KG1 (cell line): Measurements from ENCODE around the gene HDGF.
"Not testable (repeated sequence)": the region's sequence is repeated elsewhere in the genome, so short reads cannot be mapped to it uniquely, and the experiment has no call there.

ENCODE experiments used
- DNase-seq: peaks from one replicate; lab custom pipeline; 2025; lab: John Stamatoyannopoulos, UW

HDGF gene

DNA sequence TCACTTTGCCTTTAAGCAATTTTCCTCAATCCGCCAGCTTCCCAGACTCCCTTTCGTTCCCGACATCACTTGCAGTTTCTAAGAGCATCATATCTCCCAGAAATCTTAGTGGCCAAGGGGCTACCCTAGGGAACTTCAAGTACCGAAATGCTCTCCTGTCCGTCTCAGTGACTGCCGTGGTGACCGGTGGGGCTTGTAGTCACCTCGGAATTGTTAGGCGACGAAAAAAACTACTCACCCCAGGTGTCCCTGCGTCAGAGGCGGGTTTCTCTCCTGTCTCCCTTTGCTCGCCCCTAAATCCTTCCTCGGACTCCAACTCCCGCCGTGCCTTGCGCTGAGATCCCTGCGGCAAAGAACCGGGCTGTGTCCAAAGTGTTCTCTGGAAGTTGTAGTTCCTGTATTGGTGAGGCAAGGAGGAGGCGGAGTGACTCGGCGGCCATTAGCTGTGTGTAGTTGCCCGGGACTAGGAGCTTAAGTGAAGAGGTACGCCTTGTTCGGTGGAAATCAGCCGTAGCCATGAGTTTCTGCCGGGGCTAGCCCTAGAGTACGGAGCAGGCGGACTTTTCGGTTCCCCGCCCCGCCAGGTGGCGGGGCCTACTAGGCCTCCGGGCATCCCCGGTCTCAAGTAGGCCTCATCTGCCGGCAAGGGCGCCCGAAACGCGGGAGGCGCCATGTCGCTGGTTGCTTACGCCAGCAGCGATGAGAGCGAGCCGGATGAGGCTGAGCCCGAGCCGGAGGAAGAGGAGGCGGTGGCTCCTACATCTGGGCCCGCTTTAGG is 15.8 kb upstream of the HDGF start, which contains the start of gene PRCC:
PRCC (plus strand) TSS at position 435 of the 778 bp plus-strand sequence; CDS start at position 672, 237 bp downstream.
- peak; percentile 91 for DNase-seq

GRCh38 chr1:156766298-156767100 is 15.0 kb upstream of the HDGF start:
- no peak for DNase-seq

DNA sequence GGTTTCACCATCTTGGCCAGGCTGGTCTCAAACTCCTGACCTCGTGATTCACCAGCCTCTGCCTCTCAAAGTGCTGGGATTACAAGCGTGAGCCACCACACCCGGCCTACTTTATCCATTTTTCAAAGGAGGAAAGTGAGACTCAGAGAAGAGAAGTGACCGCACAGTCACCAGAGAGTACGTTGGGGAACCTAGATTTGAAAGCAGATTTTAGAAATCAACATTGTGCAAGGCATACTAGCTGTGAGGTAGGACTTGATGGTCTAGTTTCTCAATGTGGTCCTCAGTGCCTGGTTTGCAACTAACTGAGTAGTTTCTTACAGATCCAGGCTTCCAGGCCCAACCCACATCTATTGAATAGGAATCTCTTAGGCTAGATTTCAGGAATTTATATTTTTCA is 14.2 kb upstream of the HDGF start:
- DNase-seq, result no peak

DNA sequence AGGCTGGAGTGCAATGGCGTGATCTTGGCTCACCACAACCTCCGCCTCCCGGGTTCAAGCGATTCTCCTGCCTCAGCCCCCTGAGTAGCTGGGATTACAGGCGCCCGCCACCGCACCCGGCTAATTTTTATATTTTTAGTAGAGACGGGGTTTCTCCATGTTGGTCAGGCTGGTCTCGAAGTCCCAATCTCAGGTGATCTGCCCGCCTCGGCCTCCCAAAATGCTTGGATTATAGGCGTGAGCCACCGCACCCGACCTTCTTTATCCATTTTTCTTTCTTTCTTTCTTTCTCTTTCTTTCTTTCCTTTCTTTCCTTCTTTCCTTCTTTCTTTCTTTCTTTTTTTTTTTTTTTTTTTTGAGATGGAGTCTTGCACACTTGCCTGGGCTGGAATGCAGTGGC is 13.7 kb upstream of the HDGF start:
- not testable (repeated sequence) for DNase-seq

DNA sequence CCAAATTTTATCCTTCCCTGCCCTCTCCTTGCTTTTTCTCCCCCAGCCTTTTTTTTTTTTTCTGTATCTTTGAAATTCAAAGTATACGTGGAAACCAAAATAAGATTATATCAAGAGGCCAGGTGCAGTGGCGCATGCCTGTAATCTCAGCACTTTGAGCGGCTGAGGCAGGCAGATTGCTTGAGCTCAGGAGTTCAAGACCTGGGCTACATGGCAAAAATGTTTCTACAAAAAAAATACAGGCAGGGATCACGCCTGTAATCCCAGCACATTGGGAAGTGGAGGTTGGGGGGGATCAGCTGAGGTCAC is 9.3 kb upstream of the HDGF start:
- no peak for DNase-seq

DNA sequence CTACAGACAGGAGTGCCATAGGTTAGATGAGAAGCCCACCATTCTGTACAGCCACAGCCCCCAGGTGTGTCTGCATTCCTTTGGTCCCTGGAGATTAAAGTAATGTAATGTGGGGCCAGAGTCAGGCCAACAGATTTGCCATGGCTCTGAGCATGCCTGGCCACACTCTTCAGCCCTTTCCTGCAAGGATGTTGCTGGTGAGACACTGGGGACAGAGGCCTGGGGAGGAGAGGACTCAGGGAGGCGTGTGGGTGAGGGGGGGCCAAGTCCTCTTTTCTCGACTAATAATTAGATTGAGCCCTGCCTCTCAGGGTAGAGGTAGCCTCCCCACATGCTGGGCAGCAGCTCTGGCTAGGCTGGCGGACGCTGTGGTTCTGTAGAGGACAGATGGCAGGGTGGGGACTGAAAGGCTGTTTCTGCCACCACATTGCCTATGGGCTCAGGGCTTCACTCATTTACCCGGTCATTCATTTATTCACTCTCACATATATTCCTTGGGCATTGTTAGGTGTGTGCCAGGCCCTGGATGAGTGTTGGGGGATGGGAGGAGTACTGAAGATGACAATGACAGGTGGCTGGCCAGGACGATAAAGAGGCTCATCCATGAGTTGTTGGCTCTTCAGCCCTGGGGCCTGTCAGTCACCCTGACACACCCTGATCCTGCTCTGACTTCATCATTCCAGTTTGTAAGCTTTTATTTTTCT is 8.8 kb upstream of the HDGF start:
- DNase-seq, result no peak

- DNase-seq, result not testable (repeated sequence)
These were observed 6.2 kb upstream of the HDGF start for GRCh38 chr1:156757572-156758253.

- DNase-seq, result no peak
These were observed 4.9 kb upstream of the HDGF start for GRCh38 chr1:156756355-156756754.

- no peak for DNase-seq
These were observed 4.1 kb upstream of the HDGF start for GRCh38 chr1:156755527-156755950.

DNA sequence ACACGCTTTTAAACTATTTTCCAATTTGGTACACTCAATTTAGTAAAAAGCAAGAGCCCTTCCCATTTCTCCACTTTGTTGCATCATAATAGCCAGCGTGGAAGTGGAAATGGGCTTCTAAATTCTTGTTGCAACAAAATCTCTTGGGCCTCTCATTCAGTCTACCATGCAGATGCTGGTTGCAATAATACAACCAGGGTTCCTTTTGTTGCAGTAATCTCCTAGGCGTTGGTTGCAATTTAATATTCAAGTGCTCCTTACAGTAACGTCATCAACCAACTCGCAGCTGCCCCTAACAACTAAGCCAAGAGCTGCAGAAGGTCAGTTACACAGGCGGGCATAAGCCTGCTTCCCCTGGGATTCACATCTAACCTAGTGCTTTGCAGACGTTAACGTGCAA is 2.7 kb upstream of the HDGF start:
- DNase-seq, result no peak

DNA sequence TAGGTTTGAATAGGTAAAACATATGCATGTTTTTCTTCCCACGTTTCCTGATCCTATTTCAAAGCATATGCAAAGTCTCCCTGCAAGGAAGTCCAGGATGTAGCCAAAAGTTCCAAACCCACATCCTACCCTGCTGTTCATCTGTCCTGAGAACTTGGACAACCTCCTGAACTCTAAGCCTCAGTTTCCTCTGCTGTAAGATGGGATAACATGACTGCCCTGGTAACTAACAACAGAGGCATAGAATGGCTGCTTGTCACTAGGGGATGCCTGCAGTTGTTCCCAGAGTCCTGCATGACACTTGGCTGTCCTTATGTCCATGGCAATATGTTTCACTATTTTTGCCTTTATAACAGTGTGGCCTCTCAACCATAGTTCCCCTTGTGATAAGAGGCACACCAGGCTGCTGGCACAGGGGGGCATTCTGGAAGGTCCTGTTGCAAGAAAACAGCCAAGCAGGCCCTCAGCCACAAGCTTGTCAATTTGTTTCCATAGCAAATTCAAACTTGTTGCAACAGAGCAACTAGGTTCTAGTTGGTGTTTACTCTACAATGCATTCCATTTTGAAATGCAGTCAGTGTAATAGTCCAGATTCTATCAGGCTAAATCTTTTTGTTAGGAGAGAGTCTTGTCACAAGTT is 1.5 kb upstream of the HDGF start:
- no peak for DNase-seq

DNA sequence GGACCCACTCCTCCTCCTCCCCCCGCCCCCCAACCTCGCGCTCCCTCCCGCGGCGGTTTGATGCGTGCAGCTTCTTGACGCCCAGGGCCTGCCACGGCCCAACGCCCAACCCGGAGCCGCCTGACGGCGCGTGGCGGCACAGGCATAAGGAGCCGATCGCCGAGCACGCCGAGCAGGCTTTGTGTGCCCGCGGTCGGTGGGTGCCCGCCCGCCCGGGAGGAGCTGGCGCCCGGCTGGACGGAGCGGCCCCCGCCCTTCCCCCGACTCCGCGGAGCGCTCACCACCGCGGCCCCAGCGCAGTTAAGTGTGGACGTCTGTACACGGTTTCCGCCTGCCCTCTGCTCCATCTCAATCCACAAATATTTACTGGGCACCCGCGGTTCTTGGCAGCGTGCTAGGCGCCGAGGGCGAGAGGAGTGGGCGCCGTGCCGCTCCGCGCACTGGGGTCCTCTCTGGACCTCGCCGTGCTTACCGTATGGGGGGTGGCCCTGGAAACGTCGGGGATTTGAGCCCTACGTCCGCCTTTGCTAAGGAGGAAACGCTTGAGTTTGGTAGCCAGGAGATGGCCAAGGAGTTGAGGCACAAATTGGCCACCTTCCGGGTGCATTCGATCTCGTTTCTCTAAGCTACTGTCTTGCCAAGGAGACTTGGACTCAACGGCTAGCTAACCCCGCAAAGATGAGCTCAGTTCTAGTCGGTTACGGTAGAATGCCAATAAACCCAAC is 444 bp upstream of the HDGF start:
- DNase-seq, result peak; percentile 85

DNA sequence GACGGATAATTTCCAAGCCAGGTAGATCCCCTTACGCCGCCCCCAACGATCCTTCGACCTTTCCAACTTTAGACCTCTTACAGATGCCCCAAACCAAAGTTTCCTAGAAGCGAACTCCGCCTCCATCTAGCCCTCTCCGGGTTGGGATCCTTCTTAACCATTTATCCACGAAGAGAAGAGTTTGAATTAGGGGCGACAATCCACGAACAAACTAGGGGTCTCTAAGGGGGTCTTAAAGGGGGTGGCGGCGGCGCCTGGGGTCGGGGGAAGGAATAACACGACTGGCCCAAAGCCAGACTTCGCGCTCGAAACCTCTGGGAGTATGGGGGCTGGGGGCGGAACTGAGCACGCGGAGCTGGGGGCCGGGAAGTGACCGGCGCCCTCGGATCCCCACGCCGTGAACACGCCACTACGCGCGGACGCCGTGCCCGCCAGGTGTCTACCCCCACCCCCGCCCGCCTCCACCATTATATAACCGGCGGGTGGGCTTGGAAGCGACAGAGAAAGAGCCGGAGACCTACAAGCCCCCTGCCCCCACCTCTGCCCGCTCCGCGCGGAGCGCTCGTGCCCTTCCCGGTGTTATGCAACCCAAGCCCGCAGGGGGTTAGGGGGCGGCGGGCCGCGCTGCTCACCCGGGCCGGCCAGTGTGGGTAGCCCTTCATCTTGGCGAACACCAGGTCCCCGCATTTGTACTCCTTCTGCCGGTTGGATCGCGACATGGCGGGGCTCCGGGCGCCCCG is 594 bp downstream of the HDGF start:
- no peak for DNase-seq

GRCh38 chr1:156750191-156750672 is 1.2 kb downstream of the HDGF start:
- DNase-seq, result no peak

DNA sequence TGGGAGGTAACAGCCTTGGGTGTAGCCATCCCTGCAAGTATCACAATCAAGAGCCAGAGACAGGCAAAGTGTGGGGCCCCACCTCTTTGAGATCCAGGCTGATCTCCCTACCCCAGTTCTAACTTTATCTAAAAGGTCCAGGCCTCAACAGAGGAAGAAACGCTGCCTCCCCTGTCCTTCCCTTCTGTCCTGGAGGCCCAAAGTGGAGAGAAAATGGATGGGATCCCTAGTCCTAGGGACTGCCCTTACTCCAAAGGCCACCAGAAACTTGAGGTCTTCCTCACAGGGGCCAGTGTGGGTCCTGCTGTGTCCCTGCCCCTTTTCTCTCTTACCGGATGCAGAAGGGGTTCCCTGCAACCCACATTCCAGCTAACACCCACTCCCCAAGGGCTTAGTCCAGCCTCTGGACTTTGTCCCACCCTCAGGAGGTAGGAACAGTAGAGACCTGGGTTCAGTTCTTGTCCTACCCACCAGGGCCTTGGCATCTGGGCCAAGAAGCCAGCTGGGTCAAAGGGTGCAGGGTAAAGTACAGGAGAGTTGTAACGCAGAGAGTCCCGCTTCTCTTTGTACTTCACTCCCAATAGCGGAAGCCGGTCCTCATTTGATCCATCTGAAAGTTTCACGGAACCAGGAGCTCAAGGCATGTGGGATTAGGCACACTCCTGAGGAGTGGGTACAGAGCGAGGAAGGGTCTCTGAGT is 1.9 kb downstream of the HDGF start:
- no peak for DNase-seq

DNA sequence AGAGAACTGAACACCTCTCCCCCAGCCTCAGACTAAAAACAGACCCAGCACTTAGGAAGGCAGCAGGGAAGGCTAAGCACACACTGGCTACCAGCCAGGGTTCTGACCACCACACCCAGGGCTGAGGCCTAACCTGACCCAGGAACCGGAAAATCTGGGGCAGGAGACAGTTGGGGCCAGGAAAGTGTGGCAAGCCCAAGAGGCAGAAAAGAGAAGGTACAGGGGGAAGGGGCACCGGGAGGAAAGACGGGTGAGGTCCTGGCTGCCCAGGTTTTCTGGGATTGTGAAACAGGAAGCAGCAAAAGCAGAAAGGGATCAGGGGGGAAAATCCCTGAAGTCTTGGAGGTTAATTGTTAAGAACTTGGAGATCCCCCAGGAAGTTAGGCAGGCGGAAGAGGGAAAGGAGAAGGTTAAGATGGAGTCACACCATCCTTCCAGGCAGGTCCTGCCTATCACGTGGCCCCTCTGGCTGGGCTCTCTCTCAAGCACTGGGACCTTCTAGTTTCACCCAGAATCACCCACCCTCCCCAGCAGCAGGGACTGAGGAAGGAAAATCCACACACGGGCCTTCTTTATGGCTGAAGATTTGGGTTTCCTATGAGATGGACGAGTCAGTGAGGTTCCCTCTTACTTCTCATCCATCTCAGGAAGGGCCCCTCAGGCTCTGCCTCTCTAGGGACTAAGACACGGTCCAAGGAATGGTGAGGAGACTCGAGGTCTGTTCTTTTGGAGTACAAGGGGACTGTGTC is 2.6 kb downstream of the HDGF start:
- peak; percentile 32 for DNase-seq

- DNase-seq, result no peak
These were observed 3.5 kb downstream of the HDGF start for GRCh38 chr1:156747742-156748669.
